HG02623 (cell line): ENCODE data around the gene MTERF4.

Source experiments
- ATAC-seq: cut with Tn5 transposase; IDR thresholded peaks from one replicate; pipeline ENCODE4 v1.9.1; 2021; ENCODE audit warnings: moderate library complexity; ENCODE audit not compliant: unreplicated experiment

MTERF4 gene

DNA sequence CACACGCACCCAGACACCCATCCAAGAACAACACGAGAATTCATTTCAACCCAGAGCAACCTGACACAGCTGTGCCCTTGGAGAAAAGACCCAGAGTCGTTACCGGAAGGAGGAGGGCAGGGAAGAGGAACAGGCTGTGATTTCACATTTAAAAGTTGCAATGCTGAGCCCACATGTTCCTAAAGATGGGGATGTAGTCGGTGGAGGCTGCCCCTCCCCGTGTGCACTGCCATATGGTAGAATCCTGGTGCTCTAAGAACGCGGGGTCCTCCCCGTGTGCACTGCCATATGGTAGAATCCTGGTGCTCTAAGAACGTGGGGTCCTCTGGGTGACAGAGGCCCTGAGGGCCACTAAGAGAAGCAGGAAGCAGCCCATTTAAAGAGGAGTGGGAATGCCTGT, 10.9 kb downstream of the MTERF4 start:
- ATAC-seq = no peak

DNA sequence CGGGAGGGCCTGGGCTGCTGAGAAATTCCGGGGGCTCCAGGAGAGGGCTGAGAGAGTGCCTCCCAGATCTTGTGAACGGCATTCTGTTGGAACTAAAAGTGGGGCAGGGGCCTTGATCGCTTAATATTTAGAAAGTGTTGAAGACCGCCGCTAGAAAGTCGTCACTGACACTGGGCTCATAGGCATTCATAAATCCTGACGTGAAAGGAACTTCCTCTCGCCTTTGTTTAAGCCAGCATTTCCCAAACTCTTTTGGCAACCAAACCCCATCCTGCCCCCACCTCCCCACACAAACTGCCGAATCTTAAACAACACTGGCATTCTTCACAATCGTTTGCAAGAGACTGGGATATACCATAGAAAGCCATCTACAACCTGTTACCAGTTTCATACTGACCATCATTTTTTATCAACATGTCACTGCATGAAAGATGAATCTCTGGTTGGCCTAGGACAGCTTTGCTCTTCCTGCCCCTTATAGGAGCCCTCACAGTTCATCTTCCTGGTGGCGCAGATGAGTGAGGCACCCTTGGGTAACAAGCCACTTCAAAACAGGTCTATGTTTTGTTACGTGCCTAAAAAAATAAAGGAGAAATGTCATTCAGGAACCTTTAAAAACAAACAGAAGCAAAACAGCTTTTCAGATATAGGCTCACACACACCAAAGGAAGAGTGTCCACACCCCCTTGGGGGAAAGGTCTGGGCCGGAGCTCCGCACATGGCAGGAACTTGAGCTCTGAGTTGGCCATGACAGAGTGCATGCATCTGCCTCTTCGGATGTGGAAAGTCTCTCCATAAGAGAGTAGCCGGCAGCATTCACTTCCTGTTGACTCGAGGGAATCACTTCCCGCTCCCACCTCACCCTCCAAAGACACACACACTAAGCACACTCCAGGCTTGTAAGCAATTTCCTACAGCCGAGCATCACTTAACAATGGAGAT, 13.0 kb downstream of the MTERF4 start:
- no peak for ATAC-seq

DNA sequence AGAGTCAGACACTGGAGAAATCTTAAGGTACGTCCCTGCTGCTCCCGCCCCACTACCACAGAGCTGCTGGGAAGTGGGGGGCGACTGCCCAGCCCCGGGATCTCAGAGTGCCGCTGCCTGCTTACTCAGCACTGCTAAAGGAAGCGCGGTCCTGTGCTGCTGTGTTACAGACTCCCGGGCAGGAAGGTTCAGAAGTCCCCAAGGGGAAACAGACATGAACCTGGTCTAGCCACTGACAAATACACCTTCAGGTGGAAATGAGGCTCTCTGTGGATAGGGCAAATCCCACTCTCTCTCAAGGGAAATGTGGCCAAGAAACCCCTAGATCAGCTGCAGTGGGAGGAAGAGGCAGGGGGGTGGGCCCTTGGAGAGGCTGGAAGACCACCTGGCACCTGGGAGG, 13.7 kb downstream of the MTERF4 start:
- ATAC-seq = no peak

DNA sequence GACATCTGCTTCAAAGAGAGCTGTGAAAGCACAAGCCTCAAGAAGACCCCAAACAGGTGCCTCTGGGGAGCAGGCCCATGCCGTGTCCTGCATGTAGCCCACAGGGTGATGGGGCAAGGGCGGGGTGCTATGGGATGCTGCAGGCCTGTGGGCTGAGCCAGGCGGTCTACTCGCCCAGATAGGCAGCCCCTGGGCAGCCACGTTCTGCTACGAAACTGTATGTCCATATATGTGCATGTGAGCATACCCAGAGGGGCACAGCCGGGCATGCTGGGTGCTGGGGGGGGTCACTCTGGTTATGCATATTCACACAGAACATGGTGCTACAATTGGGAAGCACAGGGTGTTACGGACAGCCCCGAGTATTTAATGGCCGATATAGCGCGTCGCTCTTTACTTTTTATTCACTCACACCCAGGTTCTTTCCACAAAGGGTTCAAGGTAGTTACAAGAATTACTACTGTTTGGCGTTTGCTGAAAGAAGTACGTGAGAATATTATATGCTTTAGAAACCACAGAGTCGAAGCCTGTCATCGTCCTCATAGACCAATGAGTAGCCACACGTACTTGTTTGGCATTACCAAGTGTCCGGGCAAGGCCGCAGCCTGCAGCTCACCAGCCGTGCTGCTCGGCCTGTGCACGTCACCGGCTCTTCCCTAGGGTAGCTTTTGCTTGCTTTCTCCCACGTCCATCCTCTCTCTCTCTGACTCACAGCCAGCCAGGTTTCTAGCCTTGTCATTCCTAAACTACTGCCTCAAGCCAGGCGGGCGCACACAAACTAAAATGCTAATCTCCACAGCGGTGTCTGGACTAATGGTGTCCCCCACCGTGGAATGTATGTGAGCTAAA, 14.4 kb downstream of the MTERF4 start:
- ATAC-seq = no peak

DNA sequence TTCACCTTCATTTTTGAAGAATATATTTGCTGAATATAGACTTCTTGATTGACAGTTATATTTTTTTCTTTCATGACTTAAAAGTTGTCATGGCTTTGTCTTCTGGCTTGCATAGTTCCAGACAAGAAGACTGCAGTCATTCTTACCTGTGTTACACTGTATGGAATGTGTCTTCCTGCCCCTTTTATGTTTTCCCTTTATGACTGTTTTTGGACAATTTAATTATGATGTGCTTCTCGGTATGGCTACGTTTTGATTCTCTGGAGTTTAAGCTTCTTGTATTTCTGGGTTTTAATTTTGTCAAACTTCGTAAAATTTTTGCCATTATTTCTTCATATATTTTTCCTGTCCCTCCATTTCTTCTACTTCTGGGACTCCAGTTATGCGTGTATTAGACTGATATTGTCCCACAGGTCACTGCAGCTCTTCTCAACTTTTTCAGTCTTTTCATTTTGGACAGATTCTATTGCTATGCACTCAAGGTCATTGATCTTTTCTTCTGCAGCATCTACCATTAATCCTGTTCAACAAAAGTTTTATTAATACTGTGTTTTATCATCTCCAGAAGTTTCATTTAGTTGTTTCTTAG, 17.1 kb downstream of the MTERF4 start:
- ATAC-seq = no peak

DNA sequence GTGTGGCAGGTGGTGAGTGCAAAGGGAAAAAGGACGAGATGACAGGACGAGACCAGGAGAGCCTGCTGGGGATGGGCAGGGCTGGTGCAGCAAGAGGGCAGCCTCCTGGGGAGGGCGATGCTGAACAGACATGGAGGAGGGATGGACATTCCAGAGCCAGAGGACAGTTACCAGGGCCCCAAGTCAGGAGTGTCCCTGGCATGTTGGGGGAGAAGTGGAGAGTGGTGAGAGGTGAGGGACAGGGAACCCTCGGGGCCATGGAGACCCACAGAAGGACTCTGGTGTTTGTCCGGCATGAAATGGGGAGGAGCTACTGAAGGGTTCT, 19.0 kb downstream of the MTERF4 start:
- ATAC-seq = no peak

DNA sequence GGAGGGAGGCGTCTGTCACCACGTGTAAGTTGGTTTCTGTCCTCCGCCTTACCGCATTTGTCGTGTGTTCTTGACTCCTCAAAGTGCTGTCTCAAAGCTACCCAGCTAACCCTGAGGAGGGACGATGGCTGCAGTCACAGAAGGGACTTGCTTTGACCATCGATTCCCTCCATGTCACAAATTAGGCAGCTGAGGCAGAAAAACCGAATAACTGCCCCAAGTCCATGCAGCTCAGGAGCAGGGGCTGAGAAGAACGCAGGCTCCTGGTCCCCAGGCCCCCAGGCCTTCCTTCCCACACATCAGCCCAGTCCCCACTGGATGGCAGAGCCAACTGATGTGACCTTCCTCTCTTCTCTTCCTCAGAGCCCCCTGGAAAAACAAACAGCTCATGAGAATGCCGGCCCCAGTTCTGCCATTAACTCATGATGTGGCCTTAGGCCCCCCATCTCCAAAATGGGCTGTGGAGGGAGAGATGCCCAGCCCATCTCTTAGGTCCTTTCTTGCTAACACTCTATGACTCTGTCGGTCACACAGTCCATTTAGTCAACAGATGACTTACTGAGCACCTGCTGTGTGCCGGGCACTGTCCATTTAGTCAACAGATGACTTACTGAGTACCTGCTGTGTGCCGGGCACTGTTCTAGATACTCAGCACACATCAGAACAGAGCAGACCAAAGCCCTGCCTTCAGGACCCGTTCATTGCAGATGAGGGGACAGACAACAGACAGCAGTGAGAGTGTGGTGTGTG, 19.6 kb downstream of the MTERF4 start:
- ATAC-seq = no peak

DNA sequence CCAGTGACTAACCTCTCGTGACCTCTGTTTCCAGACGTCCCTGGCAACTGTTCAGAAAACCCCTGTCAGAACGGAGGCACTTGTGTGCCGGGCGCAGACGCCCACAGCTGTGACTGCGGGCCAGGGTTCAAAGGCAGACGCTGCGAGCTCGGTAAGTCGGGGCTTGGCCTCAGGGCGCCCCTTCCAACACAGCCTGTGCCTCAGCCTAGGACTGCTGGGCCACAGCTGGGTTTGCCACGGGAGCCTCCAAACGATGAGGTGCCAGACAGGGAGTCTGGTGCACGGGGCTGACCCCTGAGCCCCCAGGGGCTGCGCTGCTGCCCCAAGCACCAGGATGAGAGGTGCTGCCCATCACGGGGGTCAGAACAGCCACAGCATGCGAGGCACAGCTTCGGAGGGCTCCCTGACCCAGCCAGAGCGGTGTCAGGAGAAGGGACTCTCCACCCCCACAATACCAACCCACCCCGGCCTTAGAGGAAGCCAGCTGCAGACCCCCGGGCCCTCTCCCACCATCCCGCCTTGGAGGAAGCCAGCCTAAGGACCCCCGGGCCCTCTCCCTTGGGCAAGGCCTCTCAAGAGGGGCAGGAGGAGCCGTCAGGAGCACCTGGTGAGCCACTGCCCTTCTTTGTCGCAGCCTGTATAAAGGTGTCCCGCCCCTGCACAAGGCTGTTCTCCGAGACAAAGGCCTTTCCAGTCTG, 20.3 kb downstream of the MTERF4 start:
- ATAC-seq = no peak

DNA sequence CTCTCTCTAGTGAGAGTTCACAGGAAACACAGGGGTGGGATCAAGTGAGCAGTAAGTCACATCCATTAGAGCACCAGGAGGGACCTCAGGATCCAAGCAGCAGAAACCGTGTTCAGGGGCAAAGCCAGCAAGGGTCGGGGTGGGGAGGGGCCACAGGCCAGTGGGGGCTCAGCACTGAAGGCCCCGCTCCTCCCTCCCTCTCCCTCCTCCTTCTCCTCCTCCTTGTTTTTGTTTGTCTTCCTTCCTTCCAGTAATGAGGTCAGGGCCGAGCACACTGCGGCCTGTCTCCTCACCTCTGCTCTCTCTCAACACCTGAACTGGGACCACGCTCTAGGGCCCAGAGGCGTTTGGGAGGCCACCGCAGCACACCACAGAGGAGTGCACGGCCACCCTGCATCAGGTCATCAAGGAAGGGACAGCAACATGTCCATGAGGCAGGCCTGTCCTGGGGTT, 20.9 kb downstream of the MTERF4 start:
- ATAC-seq = no peak

DNA sequence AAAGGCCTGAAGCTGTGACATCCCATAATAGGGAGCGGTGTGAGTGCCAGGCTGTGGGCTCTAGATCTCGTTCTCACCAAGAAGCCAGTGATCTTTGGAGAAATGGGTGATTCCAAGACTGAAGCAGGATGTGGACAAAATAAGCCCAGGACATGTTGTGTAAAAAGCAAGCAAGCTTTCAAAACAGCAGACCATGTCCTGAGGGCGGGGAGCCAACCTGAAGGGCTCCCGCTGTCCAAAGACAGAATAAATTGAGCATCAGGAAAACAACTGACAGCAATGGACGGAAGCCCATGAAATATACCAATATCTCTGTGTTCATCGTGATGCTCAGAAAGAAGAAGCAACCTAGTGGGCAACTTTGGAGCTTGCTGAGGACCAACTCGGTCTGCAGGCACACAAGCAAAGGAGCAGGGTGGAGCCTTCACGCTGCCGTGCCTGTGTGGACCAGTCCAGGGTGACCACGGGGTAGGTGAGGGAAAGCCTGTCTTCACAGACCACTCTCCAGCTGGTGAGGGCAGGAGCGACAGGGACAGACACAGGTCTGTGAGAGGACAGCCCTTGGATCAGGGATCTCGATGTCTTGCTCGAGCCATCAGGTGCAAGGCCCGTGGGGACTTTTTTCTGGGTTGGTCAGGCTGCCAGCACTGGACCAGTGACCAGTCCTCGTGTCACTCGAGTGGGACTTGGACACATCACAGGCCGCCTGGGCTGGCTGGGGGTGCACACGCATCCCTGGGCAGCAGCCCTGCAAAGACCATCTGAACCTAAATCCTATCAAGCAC, 21.5 kb downstream of the MTERF4 start:
- no peak for ATAC-seq

DNA sequence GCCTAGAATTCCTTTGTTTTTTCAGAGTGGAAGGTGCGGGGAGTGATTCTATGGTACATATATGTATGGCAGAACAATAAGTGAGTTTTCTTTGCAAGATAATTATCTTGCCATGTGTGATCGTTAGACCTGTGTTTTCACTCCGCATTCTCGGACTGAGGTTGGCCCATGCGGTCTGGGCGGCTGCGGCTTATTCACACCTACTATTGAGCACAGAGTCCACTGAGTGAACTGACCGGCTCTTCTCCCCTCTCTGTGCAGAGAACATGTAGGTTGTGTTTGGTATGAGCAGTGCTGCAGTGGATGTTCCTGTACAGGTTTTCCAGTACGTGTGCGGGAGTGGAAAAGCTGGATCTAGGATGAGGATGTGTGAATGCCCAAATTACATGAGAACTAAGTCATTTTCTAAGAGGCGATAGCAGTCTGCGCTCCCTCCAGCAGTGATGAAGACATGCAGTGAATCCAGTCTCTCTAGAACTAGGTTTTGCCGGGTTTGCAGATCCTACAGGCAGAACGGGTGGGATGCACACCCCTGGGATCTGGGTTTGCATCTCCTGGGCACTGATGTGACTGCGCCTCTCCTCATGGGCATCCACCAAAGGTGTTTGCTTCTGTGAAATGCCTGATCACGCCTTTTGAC, 27.1 kb downstream of the MTERF4 start:
- ATAC-seq = no peak

DNA sequence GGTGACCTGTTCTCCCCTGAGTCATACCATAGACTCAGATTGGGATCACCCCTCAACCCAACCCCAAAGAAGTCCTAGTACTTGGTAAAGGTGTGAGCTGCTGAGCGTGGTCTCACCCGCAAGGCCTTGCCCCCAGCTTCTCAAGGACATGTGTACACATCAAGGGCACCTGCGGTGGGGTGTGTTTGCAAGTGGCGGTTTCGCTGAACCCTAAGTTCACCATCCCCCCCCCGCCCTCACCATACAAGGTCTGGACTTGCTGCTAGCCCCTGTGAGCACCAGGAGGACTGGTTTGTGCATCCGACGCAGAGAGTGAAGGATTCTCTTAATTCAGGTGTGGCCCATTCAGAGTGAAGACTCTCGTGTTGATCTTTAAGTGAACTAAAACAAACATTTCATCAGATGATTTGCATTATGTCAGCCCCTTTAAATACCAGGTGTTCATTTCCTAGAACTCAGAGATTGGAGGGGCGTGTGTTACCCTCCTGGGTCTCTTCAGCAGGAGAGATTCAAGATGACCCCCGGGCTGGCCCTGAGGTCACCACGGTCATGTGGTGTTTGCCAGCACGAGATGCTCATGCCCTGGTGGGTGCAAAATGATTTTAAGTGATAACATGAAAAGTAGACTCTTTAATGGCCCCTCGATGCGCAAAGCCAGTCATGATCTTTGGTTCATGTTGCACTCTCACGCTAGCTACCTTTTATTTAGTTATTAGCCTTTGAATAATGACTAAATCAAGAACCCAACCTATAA, 27.8 kb downstream of the MTERF4 start:
- no peak for ATAC-seq

DNA sequence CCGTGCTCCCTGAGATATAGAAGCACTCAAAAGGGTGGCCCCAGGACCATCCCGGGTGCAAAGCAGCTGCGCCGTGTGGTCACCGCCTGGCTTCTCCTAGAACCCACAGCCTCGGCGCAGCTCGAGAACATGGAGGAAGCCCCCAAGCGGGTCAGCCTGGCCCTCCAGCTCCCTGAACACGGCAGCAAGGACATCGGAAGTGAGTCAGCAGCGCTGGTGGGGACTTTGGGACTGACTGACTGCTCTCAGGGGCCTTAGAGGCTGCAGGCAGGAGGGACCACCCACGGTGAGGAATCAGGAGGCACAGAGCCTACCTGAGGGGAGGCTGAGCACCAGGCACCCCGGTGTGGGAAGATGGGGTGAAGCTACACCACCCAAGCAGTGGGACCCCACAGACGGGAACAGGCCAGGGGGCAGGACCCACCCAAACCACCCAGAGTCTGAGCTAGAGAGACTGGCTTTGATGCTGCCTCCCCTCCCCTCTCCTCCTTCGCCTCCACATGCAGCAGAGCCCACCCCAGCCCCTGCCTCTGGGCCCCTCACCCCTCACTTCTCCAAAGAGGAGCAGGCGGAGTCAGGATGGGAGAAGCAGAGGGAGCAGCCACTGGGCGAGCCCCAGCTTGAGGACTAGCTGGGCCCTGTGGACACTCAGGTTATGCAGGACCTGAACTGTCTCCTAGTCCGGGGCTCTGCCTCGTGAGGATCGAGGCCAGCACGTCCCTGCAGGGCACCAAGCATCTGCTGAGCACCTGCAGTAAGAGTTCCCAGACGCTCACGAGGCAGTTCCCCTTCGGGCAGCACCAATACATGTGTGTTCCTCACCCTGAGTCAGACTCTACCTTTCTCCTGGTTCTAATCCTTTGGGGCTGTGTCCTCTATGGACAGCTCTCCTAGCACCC, 28.7 kb downstream of the MTERF4 start:
- ATAC-seq = no peak

DNA sequence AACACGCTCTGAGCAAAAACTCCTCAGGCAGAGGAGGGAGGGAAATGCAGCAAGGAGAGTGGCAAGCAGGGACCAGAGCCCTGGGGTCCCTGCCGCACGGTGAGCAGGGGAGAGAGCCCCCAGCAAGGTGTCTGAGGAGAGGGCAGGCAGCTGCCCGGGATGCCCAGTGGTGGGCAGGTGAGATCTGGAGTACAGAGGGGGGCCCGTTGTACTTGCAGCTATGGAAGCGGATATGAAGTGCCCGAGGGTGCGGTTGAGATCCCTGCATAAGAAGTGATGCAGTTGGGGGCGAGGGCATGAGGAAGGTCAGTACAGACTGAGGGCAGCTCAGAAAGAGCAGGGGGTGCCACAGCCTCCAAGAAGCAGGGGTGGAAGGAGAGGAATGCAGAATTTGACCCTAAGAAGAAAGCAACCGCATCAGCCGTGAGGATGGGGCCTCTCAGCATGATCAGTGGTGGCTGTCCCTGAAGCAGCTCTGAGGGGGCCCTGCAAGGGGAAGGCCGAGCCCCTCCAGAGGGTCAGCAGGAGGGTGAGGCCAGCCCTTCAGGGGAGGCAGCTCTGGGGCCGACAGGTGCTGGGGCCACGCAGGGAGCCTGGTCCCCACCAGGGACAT, 29.4 kb downstream of the MTERF4 start:
- ATAC-seq = no peak

DNA sequence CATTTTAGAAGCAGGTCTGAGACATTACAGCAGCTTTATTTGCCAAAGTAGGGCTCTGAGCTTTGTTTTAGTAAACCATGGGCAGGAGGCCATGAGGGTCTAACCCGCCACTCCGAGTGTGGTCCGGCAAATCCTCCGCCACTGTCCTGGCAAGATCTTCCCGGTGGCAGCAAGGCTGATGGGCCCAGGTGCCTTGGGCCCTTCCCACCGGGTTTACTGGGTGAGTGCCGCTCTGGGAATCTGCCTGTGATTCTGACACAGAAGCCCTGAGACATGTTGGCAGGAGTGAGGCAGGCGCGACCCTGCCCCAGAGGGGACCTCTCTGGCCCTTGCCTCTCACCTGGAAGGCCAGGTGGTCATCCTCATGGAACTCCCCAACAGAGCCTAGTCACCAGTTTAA, 29.9 kb downstream of the MTERF4 start:
- ATAC-seq = no peak

DNA sequence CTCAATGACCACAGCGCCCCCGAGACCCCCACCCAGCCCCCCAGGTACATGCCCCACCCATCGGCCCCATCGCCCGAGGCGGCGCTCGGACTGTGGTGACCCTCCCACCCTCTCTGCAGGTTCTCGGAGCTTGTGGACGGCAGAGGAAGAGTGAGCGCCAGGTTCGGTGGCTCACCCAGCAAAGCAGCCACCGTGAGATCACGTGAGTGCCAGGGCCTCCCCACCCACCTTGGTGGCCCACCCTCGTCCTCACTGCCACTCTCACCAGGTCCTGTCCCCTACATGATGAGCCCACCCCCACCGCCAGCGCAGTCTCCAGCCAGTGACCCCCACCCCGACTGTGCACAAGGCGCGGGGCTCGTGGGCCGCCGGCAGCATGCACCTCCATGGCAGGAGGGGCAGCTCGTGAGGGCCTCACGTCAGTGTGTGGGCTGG, 30.4 kb downstream of the MTERF4 start:
- no peak for ATAC-seq
